ENCODE data around the gene RHEB.

GRCh38 chr7:151558575-151558974 is 38.9 kb upstream of the RHEB start:
- TF ChIP-seq, protein P1, sequence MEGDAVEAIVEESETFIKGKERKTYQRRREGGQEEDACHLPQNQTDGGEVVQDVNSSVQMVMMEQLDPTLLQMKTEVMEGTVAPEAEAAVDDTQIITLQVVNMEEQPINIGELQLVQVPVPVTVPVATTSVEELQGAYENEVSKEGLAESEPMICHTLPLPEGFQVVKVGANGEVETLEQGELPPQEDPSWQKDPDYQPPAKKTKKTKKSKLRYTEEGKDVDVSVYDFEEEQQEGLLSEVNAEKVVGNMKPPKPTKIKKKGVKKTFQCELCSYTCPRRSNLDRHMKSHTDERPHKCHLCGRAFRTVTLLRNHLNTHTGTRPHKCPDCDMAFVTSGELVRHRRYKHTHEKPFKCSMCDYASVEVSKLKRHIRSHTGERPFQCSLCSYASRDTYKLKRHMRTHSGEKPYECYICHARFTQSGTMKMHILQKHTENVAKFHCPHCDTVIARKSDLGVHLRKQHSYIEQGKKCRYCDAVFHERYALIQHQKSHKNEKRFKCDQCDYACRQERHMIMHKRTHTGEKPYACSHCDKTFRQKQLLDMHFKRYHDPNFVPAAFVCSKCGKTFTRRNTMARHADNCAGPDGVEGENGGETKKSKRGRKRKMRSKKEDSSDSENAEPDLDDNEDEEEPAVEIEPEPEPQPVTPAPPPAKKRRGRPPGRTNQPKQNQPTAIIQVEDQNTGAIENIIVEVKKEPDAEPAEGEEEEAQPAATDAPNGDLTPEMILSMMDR (IDR thresholded peaks at IDR 0.05) = no peak
- no peak for TF ChIP-seq POLR2AphosphoS5 (IDR thresholded peaks at IDR 0.05)
- TF ChIP-seq POLR2A (IDR thresholded peaks at IDR 0.05) = no peak

All from gastroesophageal sphincter (tissue), 3 donors.